ENCODE measurements around the gene TMC6. TPM values are rescaled to one million over a fixed set of nuclear protein-coding genes. Genes with fewer than 3 reads are reported as not detected.
"Not testable (repeated sequence)": the region's sequence is repeated elsewhere in the genome, so short reads cannot be mapped to it uniquely, and the experiment has no call there.

TMC6 gene
- polyA plus RNA-seq, 1 of the 3 experiments (the other 2 are of a cell fraction) = 5.5 TPM

- TF ChIP-seq ELF1 (IDR thresholded peaks at IDR 0.05) (no peak), TEAD4 (IDR thresholded peaks at IDR 0.05; ENCODE audit: borderline replicate concordance, insufficient read depth) (no peak), EZH2phosphoT487 (IDR thresholded peaks at IDR 0.05; ENCODE audit: borderline replicate concordance, low read depth) (no peak), RAD21 (IDR thresholded peaks at IDR 0.05; ENCODE audit: low read length) (peak; percentile 59), FOSL2 (IDR thresholded peaks at IDR 0.05; ENCODE audit: borderline replicate concordance, low read depth) (no peak), GATA2 (CRISPR knock-in tag; IDR thresholded peaks at IDR 0.05) (no peak), MXI1 (IDR thresholded peaks at IDR 0.05; ENCODE audit: low read depth, low read length) (peak; percentile 9; the same call in 1 of the 2 replicates), USF2 (IDR thresholded peaks at IDR 0.05; ENCODE audit: borderline replicate concordance, low read depth, low read length) (no peak), FOXM1 (IDR thresholded peaks at IDR 0.05; ENCODE audit: low read depth) (no peak), RXRA (IDR thresholded peaks at IDR 0.05; ENCODE audit: borderline replicate concordance, low read depth) (no peak), FOXJ3 (CRISPR knock-in tag; IDR thresholded peaks at IDR 0.05) (peak; percentile 76; the same call in 1 of the 2 replicates), EP300 (IDR thresholded peaks at IDR 0.05; ENCODE audit: borderline replicate concordance in 1 of 2, low read depth in 1 of 2, low read length in 1 of 2) (no peak)
Measured at GRCh38 chr17:78117027-78117981, 11.3 kb downstream of the TMC6 start (continued).

- Histone ChIP-seq H3K4me1 (ENCODE audit: control insufficient read depth in 1 of 2, insufficient read depth in 2 of 2, low read depth in 1 of 2, low read length in 1 of 2) (peaks cover 0 to 19% of the 10 kb centered on the region in 2 experiments; a peak in 1 of 4 replicates), H3K27me3 (ENCODE audit: insufficient read depth) (0 out of 2 replicates have a peak, but pooled peaks cover 6% of the 10 kb centered on the region), H3K27ac (ENCODE audit: low read depth in 2 of 2, low read length in 1 of 2) (no peak overlapping the region), H3K4me3 (ENCODE audit: low read depth in 2 of 2, low read length in 1 of 2) (no peak overlapping the region), H3K9ac (no peak overlapping the region), H3K79me2 (ENCODE audit: insufficient read depth) (no peaks in the 10 kb centered on the region), H3K36me3 (replicated peaks in 1 of 2; ENCODE audit: control insufficient read depth in 1 of 2, insufficient read depth in 2 of 2, low read length in 1 of 2) (no peaks in the 10 kb centered on the region), H3F3A (replicated peaks; ENCODE audit: insufficient read depth) (no peaks in the 10 kb centered on the region), H4K20me1 (ENCODE audit: insufficient read depth) (no peaks in the 10 kb centered on the region), H3K4me2 (no peak overlapping the region), H2AFZ (ENCODE audit: low read depth) (no peak overlapping the region), H3K9me2 (no peaks in the 10 kb centered on the region), H3K9me3 (no peaks in the 10 kb centered on the region)
- 96% methylated on average over 9 of the region's 9 CpGs for WGBS (ENCODE audit: low lambda C conversion rate)
- DNase-seq = no peak
- TF ChIP-seq PBX3 (IDR thresholded peaks at IDR 0.05) (no peak), NRF1 (IDR thresholded peaks at IDR 0.05; ENCODE audit: low read depth, low read length) (no peak), FOXM1 (IDR thresholded peaks at IDR 0.05; ENCODE audit: low read depth) (no peak), SIN3A (IDR thresholded peaks at IDR 0.05; ENCODE audit: borderline replicate concordance, low read depth, low read length) (no peak)
- ChIA-PET POLR2A (interaction anchor here (0.9 to 1.0 kb wide), 2 partner anchors 60 to 134 kb away, joined by 3 to 5 read pairs; no protein-coding TSS in a partner anchor), CTCF (interaction anchor here (0.6 to 10.9 kb wide), 6 partner anchors 21 to 487 kb away, joined by 3 to 131 read pairs (median 4); no protein-coding TSS in a partner anchor)
Measured at GRCh38 chr17:78116411-78116810, 12.1 kb downstream of the TMC6 start.

GRCh38 chr17:78115803-78116202, 12.8 kb downstream of the TMC6 start:
- ChIA-PET CTCF (interaction anchor here (0.9 to 10.9 kb wide), 5 partner anchors 11 to 209 kb away, joined by 3 to 131 read pairs (median 11); partner anchors contain the start of genes TMC6 and TMC8), POLR2A (interaction anchor here (0.9 kb wide), 1 partner anchor 60 kb away, joined by 5 read pairs; no protein-coding TSS in a partner anchor)
- peaks cover 0 to 19% of the 10 kb centered on the region in 2 experiments; a peak in 1 of 4 replicates for H3K4me1 ChIP-seq (ENCODE audit: control insufficient read depth in 1 of 2, insufficient read depth in 2 of 2, low read depth in 1 of 2, low read length in 1 of 2)
- not testable (repeated sequence) for H3K27ac ChIP-seq (ENCODE audit: low read depth in 2 of 2, low read length in 1 of 2); H3K9me2 ChIP-seq; H3F3A ChIP-seq (replicated peaks; ENCODE audit: insufficient read depth); H3K27me3 ChIP-seq (ENCODE audit: insufficient read depth); H3K4me3 ChIP-seq (ENCODE audit: low read depth in 2 of 2, low read length in 1 of 2); H3K36me3 ChIP-seq (replicated peaks in 1 of 2; ENCODE audit: control insufficient read depth in 1 of 2, insufficient read depth in 2 of 2, low read length in 1 of 2); H3K9me3 ChIP-seq; H2AFZ ChIP-seq (ENCODE audit: low read depth); H3K9ac ChIP-seq; H4K20me1 ChIP-seq (ENCODE audit: insufficient read depth); H3K79me2 ChIP-seq (ENCODE audit: insufficient read depth); H3K4me2 ChIP-seq; DNase-seq
- WGBS (ENCODE audit: low lambda C conversion rate) = 87% methylated on average over 11 of the region's 18 CpGs

Data from SK-N-SH (cell line).